SK-N-SH (cell line): ENCODE results near the gene PARP14. TPM values are rescaled to one million over a fixed set of nuclear protein-coding genes. Genes with fewer than 3 reads are reported as not detected.

Experiments
- CTCF ChIA-PET: fragments of 300-600, 350-600 bp; formaldehyde crosslinking; extraction: SDS; loops from one replicate; lab custom pipeline; 2021; lab: Yijun Ruan, JAX
- POLR2A ChIA-PET: fragments of 350-600 bp; sonication (Branson Sonifier 250); formaldehyde crosslinking; extraction: SDS; loops from one replicate; lab custom pipeline; 2020; ENCODE audit warnings: antibody characterized with exemption, inconsistent platforms; lab: Yijun Ruan, JAX
- DNase-seq: peaks from one replicate; pipeline ENCODE4 v3.0.0; 2012
- H2AFZ ChIP-seq: fragments of 200-600 bp; sonication (generic); 2 replicates; pipeline ENCODE4 v1.8.1; 2016; ENCODE audit warnings: antibody characterized with exemption, mild to moderate bottlenecking, low read depth
- H3F3A ChIP-seq: fragments of 200-600 bp; sonication (generic); replicated peaks from 2 replicates; pipeline ENCODE3; 2016; ENCODE audit warnings: antibody characterized with exemption, mild to moderate bottlenecking; ENCODE audit not compliant: insufficient read depth
- H3K27ac ChIP-seq, 2 experiments: fragments of 200-500 bp in 1 of 2; fragments of 200-600 bp in 1 of 2; sonication (Bioruptor generic) in 1 of 2; sonication (generic), shearing (Covaris generic) in 1 of 2; 2 replicates each; pipeline versions ENCODE4 v1.5.1 to v1.6.1; 2014 to 2016; ENCODE audit warnings: low read depth in 2 of 2, inconsistent platforms in 1 of 2, low read length in 1 of 2, mild to moderate bottlenecking in 1 of 2, mixed read lengths in 1 of 2
- H3K27me3 ChIP-seq: fragments of 200-600 bp; sonication (generic), shearing (Covaris generic); 2 replicates; pipeline ENCODE4 v1.6.1; 2016; ENCODE audit warnings: mixed run types; ENCODE audit not compliant: insufficient read depth
- H3K36me3 ChIP-seq, 2 experiments: fragments of 200-500 bp in 1 of 2; fragments of 200-600 bp in 1 of 2; sonication (Bioruptor generic) in 1 of 2; sonication (generic) in 1 of 2; replicated peaks in 1 of 2; 2 replicates each; pipeline versions ENCODE3 to v1.5.1; 2014 to 2016; ENCODE audit warnings: low read length in 1 of 2, mild to moderate bottlenecking in 1 of 2; ENCODE audit not compliant: insufficient read depth in 2 of 2, control insufficient read depth in 1 of 2
- H3K4me1 ChIP-seq, 2 experiments: fragments of 200-500 bp in 1 of 2; fragments of 200-600 bp in 1 of 2; sonication (Bioruptor generic) in 1 of 2; sonication (generic), shearing (Covaris generic) in 1 of 2; 2 replicates each; pipeline versions ENCODE4 v1.5.1 to v1.6.1; 2014 to 2016; ENCODE audit warnings: low read depth in 1 of 2, low read length in 1 of 2, mixed run types in 1 of 2; ENCODE audit not compliant: insufficient read depth in 2 of 2, control insufficient read depth in 1 of 2
- H3K4me2 ChIP-seq: fragments of 200-600 bp; sonication (generic), shearing (Covaris generic); 2 replicates; pipeline ENCODE4 v1.6.1; 2017; ENCODE audit warnings: mixed run types
- H3K4me3 ChIP-seq, 2 experiments: fragments of 200-500 bp in 1 of 2; fragments of 200-600 bp in 1 of 2; sonication (Bioruptor generic) in 1 of 2; sonication (generic), shearing (Covaris generic) in 1 of 2; 2 replicates each; pipeline versions ENCODE4 v1.5.1 to v1.8.1; 2014 to 2016; ENCODE audit warnings: low read depth in 2 of 2, inconsistent platforms in 1 of 2, low read length in 1 of 2, mild to moderate bottlenecking in 1 of 2, mixed read lengths in 1 of 2, moderate library complexity in 1 of 2
- H3K79me2 ChIP-seq: fragments of 200-600 bp; sonication (generic); 2 replicates; pipeline ENCODE4 v1.8.1; 2017; ENCODE audit warnings: mild to moderate bottlenecking; ENCODE audit not compliant: insufficient read depth
- H3K9ac ChIP-seq: fragments of 200-600 bp; sonication (generic); 2 replicates; pipeline ENCODE4 v1.6.1; 2017; ENCODE audit warnings: mixed run types
- H3K9me2 ChIP-seq: fragments of 200-600 bp; sonication (generic); 2 replicates; pipeline ENCODE4 v1.6.1; 2017; ENCODE audit warnings: mixed run types
- H3K9me3 ChIP-seq: fragments of 200-600 bp; sonication (generic); 2 replicates; pipeline ENCODE4 v1.6.1; 2017; ENCODE audit warnings: mixed run types, mild to moderate bottlenecking, moderate library complexity
- H4K20me1 ChIP-seq: fragments of 200-600 bp; sonication (generic); 2 replicates; pipeline ENCODE4 v1.6.1; 2017; ENCODE audit warnings: mild to moderate bottlenecking, mixed run types; ENCODE audit not compliant: insufficient read depth
- NFIC ChIP-seq: IDR thresholded peaks from 2 replicates; pipeline ENCODE4 v1.4.0; 2012; ENCODE audit warnings: borderline replicate concordance
- NRF1 ChIP-seq: IDR thresholded peaks from 2 replicates; pipeline ENCODE4 v1.6.1; 2012; ENCODE audit warnings: low read depth, mild to moderate bottlenecking, low read length
- RXRA ChIP-seq: IDR thresholded peaks from 2 replicates; pipeline ENCODE4 v1.4.0; 2012; ENCODE audit warnings: low read depth, mild to moderate bottlenecking, borderline replicate concordance
- TCF12 ChIP-seq: IDR thresholded peaks from 2 replicates; pipeline ENCODE4 v1.4.0; 2012
- WGBS: methylation state at CpG from one replicate; pipeline ENCODE4 v1.1.6; 2017; ENCODE audit warnings: low lambda C conversion rate; 5-methylcytosine and 5-hydroxymethylcytosine counted together
- polyA plus RNA-seq, 3 experiments: library from polyadenylated mRNA; depleted of rRNA; stranded (reverse); fragments of >200 nt; gene quantifications; 2 replicates each; pipeline ENCODE4 v1.2.3, GENCODE V29; 2012
- TF ChIP-seq, protein P1 (sequence below): IDR thresholded peaks from 2 replicates; pipeline ENCODE4; 2012
- TF ChIP-seq, protein P2 (sequence below): IDR thresholded peaks from 2 replicates; pipeline ENCODE4 v1.6.1; 2012; ENCODE audit warnings: mild to moderate bottlenecking, low read depth, low read length, moderate library complexity

PARP14 gene
- polyA plus RNA-seq, 1 of the 3 experiments (the other 2 are of a cell fraction) = 9.2 TPM

DNA sequence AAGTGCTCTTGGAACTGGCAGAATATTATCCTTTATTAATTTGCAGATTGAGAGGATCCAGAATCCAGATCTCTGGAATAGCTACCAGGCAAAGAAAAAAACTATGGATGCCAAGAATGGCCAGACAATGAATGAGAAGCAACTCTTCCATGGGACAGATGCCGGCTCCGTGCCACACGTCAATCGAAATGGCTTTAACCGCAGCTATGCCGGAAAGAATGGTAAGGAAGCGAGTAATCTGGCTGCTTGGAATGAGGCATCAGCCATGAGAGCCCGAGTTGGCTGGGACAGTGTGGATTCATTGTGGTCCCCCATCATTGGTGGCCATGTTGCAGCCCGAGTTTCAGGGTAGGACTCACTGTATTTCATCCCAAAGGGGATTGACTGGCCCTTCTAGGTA is 47.1 kb downstream of the PARP14 start:
- CTCF ChIA-PET = no interaction called here
- DNase-seq = peak; percentile 16

DNA sequence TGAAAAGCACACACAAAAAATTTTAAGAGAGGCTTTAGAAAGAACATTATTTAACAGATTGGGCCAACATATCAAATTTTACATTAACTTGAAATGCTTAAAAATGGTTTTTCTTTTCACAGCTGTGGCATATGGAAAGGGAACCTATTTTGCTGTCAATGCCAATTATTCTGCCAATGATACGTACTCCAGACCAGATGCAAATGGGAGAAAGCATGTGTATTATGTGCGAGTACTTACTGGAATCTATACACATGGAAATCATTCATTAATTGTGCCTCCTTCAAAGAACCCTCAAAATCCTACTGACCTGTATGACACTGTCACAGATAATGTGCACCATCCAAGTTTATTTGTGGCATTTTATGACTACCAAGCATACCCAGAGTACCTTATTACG is 47.5 kb downstream of the PARP14 start:
- CTCF ChIA-PET = interaction anchor here (1.0 kb wide), 1 partner anchor 17 kb away, joined by 3 read pairs; no protein-coding TSS in a partner anchor
- TF ChIP-seq NFIC = no peak
- TF ChIP-seq RXRA = no peak
- TF ChIP-seq, protein P1, sequence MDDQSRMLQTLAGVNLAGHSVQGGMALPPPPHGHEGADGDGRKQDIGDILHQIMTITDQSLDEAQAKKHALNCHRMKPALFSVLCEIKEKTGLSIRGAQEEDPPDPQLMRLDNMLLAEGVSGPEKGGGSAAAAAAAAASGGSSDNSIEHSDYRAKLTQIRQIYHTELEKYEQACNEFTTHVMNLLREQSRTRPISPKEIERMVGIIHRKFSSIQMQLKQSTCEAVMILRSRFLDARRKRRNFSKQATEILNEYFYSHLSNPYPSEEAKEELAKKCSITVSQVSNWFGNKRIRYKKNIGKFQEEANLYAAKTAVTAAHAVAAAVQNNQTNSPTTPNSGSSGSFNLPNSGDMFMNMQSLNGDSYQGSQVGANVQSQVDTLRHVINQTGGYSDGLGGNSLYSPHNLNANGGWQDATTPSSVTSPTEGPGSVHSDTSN = peak; percentile 48; the same call in 1 of the 2 replicates
- TF ChIP-seq TCF12 = peak; percentile 80
- Histone ChIP-seq H3F3A (no peaks in the 10 kb centered on the region), H4K20me1 (no peaks in the 10 kb centered on the region), H3K79me2 (no peaks in the 10 kb centered on the region), H3K4me2 (no peak overlapping the region), H3K9me3 (no peaks in the 10 kb centered on the region), H3K4me3 (no peak overlapping the region), H3K27ac (peak overlapping the region in 1 of 2 experiments; percentile 67; a peak in 1 of 4 replicates), H3K9ac (no peak overlapping the region), H2AFZ (no peak overlapping the region), H3K27me3 (no peaks in the 10 kb centered on the region), H3K9me2 (no peaks in the 10 kb centered on the region), H3K4me1 (peaks cover 0 to 6% of the 10 kb centered on the region in 2 experiments; a peak in 2 of 4 replicates), H3K36me3 (peaks cover 2 to 16% of the 10 kb centered on the region in 2 experiments)
- WGBS = 75% methylated on average over 3 of the region's 3 CpGs
- POLR2A ChIA-PET = no interaction called here
- peak; percentile 32 for DNase-seq

More for the DNA sequence above, 47.1 kb downstream of the PARP14 start:
- WGBS = 83% methylated on average over 9 of the region's 9 CpGs
- H3K27me3 ChIP-seq = no peaks in the 10 kb centered on the region
- H3K27ac ChIP-seq = peak overlapping the region in 1 of 2 experiments; percentile 64; a peak in 1 of 4 replicates
- no peaks in the 10 kb centered on the region for H4K20me1 ChIP-seq
- H3K9ac ChIP-seq = no peak overlapping the region
- TF ChIP-seq NRF1 = no peak
- TF ChIP-seq, protein P2, sequence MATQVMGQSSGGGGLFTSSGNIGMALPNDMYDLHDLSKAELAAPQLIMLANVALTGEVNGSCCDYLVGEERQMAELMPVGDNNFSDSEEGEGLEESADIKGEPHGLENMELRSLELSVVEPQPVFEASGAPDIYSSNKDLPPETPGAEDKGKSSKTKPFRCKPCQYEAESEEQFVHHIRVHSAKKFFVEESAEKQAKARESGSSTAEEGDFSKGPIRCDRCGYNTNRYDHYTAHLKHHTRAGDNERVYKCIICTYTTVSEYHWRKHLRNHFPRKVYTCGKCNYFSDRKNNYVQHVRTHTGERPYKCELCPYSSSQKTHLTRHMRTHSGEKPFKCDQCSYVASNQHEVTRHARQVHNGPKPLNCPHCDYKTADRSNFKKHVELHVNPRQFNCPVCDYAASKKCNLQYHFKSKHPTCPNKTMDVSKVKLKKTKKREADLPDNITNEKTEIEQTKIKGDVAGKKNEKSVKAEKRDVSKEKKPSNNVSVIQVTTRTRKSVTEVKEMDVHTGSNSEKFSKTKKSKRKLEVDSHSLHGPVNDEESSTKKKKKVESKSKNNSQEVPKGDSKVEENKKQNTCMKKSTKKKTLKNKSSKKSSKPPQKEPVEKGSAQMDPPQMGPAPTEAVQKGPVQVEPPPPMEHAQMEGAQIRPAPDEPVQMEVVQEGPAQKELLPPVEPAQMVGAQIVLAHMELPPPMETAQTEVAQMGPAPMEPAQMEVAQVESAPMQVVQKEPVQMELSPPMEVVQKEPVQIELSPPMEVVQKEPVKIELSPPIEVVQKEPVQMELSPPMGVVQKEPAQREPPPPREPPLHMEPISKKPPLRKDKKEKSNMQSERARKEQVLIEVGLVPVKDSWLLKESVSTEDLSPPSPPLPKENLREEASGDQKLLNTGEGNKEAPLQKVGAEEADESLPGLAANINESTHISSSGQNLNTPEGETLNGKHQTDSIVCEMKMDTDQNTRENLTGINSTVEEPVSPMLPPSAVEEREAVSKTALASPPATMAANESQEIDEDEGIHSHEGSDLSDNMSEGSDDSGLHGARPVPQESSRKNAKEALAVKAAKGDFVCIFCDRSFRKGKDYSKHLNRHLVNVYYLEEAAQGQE = no peak
- H3K4me3 ChIP-seq = no peak overlapping the region
- H3K9me3 ChIP-seq = no peaks in the 10 kb centered on the region
- H3K79me2 ChIP-seq = no peaks in the 10 kb centered on the region
- POLR2A ChIA-PET = no interaction called here
- no peaks in the 10 kb centered on the region for H3K9me2 ChIP-seq
- no peak overlapping the region for H2AFZ ChIP-seq
- H3K4me1 ChIP-seq = peaks cover 0 to 6% of the 10 kb centered on the region in 2 experiments; a peak in 2 of 4 replicates
- peaks cover 2 to 16% of the 10 kb centered on the region in 2 experiments for H3K36me3 ChIP-seq
- H3F3A ChIP-seq = no peaks in the 10 kb centered on the region
- no peak overlapping the region for H3K4me2 ChIP-seq
